Measurements from ENCODE around the gene DUS2. TPM values are rescaled to one million over a fixed set of nuclear protein-coding genes. Genes with fewer than 3 reads are reported as not detected.

DUS2 gene
- 15.7 and 22.2 TPM in 2 replicates for total RNA-seq

DNA sequence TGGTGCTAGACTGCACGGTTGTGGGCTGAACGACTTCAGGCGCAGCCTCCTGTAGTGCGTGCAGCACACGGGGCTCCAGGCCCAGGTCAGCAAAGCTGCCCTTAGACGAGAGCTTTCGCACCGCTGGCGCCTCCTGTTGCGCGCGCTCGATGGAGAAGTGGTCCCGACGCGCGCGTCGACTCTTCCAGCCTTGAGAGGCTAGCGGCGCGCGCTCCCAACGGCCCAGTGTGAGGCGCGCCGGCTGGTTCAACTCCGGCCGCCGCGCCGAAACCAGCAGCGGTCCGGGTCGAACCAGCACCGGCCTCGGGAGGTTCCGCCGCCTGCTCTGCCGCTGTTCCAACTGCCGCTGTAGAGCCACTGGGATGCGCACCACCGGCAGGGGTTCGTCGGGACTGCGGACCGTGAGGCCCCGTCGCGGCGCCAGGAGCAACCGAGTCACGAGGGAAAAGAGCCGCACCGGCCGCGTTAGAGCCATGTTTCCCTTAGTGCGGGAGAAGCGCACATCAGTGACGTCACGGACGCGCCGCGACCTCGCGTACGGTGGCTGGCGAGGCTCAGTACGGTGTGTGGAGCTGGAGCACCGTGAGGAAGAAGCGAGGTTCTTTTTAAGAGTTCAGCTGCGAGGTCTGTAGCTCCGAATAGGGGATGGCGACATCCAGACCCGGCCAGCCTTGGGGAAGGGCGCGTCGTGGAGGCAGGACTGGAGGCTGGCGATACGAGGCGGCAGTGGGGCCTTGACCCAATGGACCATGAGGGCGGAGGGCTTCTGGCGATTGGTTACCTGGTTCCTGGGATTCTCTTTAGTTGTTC, at the start of gene DUS2, which contains the start of gene DDX28:
Gene DUS2 (plus strand): TSS at position 557 of the 810 bp plus-strand sequence. CDS start 14,740 bp downstream, outside the sequence.
Gene DDX28 (minus strand): TSS at position 505 of the 810 bp plus-strand sequence. CDS start 30 bp downstream, at position 475.

DNA sequence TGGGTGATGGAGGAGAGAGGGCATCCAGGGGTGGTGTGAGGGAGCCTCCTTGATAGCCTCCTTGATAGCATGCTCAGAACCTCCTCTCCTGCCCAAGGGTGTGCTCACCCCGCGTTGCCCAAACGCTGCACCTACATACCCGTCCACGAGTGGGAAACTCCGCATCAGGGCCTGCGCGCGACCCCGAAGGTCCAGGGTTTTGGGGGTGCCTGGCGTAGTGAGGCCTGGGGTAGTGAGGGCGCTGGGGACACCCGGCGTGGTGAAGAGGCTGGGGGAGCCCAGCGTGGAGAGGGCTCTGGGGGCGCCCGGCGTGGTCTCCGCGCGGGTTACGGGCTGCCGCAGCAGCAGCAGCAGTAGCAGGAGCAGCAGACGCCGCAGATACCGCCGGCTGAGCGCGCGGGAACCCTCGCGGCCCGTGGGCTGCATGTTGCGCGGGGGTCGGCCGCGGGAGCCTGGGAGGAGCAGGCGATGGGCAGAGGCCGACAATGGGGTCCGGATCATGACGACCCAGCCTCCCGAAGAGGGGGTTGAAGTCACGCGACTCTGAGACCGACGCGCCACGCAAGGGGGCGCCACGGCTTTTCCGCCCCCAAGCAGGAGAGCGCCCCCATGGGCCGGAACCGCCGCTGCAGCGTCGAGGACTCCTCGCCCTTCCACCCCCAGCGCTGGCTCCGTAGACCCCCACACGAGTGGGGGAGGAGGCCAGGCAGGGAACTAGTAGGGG, 43.0 kb upstream of the DUS2 start, which contains the start of gene DPEP3:
Gene DPEP3 (minus strand): TSS at position 545 of the 724 bp plus-strand sequence. CDS start 119 bp downstream, at position 426.

DNA sequence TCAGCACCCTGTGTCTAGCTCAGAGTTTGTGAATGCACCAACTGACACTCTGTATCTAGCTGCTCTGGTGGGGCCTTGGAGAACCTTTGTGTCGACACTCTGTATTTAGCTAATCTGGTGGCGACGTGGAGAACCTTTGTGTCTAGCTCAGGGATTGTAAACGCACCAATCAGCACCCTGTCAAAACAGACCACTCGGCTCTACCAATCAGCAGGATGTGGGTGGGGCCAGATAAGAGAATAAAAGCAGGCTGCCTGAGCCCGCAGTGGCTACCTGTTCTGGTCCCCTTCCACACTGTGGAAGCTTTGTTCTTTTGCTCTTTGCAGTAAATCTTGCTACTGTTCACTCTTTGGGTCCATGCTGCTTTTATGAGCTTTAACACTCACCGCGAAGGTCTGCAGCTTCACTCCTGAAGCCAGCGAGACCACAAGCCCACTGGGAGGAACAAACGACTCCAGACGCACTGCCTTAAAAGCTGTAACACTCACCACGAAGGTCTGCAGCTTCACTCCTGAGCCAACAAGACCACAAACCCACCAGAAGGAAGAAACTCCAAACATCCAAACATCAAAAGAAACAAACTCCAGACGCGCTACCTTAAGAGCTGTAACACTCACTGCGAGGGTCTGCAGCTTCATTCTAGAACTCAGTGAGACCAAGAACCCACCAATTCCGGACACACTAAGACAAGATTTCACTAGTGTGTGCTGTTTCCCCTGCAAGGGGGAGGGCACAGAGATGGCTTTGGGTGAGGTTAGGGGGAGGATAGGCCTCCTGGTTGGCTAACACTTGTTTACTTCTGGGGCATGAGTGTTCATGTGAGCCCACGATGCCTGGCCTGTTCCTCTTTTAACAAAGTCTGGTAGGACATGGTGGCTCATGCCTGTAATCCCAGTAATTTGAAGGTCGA, 24.1 kb upstream of the DUS2 start, which contains the start of gene DPEP2:
Gene DPEP2 (minus strand): TSS at position 706 of the 910 bp plus-strand sequence. CDS start 6,272 bp downstream, outside the sequence.

DNA sequence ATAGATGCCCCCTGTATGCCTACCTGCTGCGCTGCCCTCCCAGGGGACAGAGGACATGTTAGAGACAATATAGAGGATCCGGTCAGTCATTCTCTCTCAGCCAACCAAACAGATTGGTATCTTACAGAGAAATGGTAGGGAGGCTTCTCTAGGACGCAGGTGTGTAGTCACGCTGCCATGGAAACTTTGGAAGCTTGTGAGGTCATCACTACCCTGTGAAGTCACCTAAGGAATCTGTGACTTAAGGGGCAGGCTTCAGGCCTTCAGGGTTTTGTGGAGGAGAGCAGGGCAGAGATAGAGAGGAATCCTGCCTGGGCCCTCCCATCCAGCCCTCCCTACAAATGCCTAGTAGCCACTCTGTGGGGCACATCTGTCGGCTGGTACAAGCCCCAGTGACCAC, 7.4 kb upstream of the DUS2 start, which contains the start of gene DPEP2NB:
Gene DPEP2NB (minus strand): TSS at position 231 of the 400 bp plus-strand sequence. CDS start 141 bp downstream, at position 90.

DNA sequence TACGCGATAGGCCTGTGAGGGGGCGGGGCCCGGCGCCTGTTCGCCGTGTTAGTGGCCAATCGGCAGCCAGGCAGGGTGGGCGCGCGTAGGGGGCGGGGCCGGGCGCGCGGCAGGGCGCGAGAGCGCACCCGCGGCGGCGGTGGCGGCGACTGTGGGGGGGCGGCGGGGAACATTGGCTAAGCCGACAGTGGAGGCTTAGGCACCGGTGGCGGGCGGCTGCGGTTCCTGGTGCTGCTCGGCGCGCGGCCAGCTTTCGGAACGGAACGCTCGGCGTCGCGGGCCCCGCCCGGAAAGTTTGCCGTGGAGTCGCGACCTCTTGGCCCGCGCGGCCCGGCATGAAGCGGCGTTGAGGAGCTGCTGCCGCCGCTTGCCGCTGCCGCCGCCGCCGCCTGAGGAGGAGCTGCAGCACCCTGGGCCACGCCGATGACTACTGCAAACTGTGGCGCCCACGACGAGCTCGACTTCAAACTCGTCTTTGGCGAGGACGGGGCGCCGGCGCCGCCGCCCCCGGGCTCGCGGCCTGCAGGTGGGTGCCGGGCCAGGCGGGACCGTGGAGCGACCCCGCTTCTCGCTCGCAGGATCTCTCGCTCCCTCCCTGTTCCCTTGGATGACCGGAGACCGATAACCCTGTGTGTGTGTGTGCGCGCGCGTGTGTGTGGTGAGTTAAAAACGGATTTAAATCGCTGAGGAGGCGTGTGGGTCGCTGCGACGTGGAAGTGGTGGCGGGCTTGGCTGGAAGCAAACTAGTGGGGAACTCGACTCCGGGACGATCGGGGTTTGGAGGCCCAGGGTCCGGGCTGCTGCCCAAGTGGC, 62.4 kb downstream of the DUS2 start, which contains the start of gene NFATC3:
Gene NFATC3 (plus strand): TSS at position 112 of the 813 bp plus-strand sequence. CDS start 312 bp downstream, at position 424.

Small RNA genes lying within 50 kb of the gene (small RNA-seq; reads per million reads assigned to genes)
- gene RF00019 (not detected), gene RNU6-359P (not detected)

Other genes starting within 250 kb of the DUS2 start
- gene RANBP10, start 216.7 kb upstream of the DUS2 start, total RNA-seq: 4.6 and 6.3 TPM in 2 replicates
- gene TSNAXIP1, start 216.4 kb upstream of the DUS2 start, total RNA-seq: 0.11 and 1.2 TPM in 2 replicates
- 23.9 and 33.0 TPM in 2 replicates for gene THAP11, start 181.0 kb upstream of the DUS2 start, total RNA-seq
- 282 and 381 TPM in 2 replicates for gene NUTF2, start 176.4 kb upstream of the DUS2 start, total RNA-seq
- gene CENPT, start 175.6 kb upstream of the DUS2 start, total RNA-seq: 66.3 and 117 TPM in 2 replicates
- 69.5 and 70.3 TPM in 2 replicates for gene EDC4, start 150.2 kb upstream of the DUS2 start, total RNA-seq
- gene NRN1L, start 138.4 kb upstream of the DUS2 start, total RNA-seq: 0.54 and 0.79 TPM in 2 replicates
- gene PSKH1, start 130.0 kb upstream of the DUS2 start, total RNA-seq: 18.5 and 21.7 TPM in 2 replicates
- 0.65 and 0.79 TPM in 2 replicates for gene CTRL, start 91.4 kb upstream of the DUS2 start, total RNA-seq
- gene PSMB10, start 86.4 kb upstream of the DUS2 start, total RNA-seq: 22.9 and 23.2 TPM in 2 replicates
- 15.7 and 17.6 TPM in 2 replicates for gene LCAT, start 79.2 kb upstream of the DUS2 start, total RNA-seq
- gene SLC12A4, start 54.6 kb upstream of the DUS2 start, total RNA-seq: 121 and 147 TPM in 2 replicates
- gene DPEP3, start 42.8 kb upstream of the DUS2 start, total RNA-seq: not detected in 2 replicates
- gene DPEP2, start 23.8 kb upstream of the DUS2 start, total RNA-seq: not detected in 2 replicates
- gene DPEP2NB, start 7.4 kb upstream of the DUS2 start, total RNA-seq: not detected in 2 replicates
- 10.2 and 11.7 TPM in 2 replicates for gene DDX28, start 52 bp upstream of the DUS2 start, total RNA-seq
- gene NFATC3, start 62.1 kb downstream of the DUS2 start, total RNA-seq: 31.8 and 37.1 TPM in 2 replicates
- 5.9 and 8.8 TPM in 2 replicates for gene ESRP2, start 212.8 kb downstream of the DUS2 start, total RNA-seq
- gene PLA2G15, start 222.1 kb downstream of the DUS2 start, total RNA-seq: 7.9 and 16.8 TPM in 2 replicates
- gene SLC7A6, start 241.2 kb downstream of the DUS2 start, total RNA-seq: 16.1 and 44.9 TPM in 2 replicates